ENCODE results near the gene ADAMTS15.
"Not testable (repeated sequence)": the region's sequence is repeated elsewhere in the genome, so short reads cannot be mapped to it uniquely, and the experiment has no call there.

Gene ADAMTS15

GRCh38 chr11:130434521-130435223 lies 13.8 kb upstream of the ADAMTS15 start:
- DNase-seq (ENCODE audit: low read depth, low spot score): peak; percentile 65

- no peak for DNase-seq (ENCODE audit: low read depth, low spot score)
Observed at GRCh38 chr11:130435671-130436070, 12.8 kb upstream of the ADAMTS15 start.

- no peak for DNase-seq (ENCODE audit: low read depth, low spot score)
Observed at GRCh38 chr11:130436171-130436570, 12.3 kb upstream of the ADAMTS15 start.

DNA sequence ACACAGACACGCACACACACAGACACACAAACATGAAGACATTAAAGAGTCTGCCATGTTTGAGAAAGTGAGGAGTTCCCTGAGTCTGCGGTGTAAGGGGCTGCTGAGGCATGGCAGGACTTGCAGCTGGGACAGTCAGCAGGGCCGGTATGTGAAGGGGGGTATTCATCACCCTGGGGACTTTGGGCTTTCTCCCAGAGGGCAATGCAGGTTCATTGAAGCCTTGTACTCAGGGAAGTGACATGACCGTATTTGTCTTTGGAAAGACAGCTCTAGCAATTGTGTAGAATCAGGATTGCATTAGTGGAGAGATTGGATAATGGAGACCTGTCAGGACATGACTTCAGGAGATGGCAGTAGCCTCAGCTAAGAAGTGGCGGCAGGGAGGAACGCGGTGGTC lies 10.6 kb upstream of the ADAMTS15 start:
- no peak for DNase-seq (ENCODE audit: low read depth, low spot score)

- not testable (repeated sequence) for DNase-seq (ENCODE audit: low read depth, low spot score)
Observed at GRCh38 chr11:130438401-130439159, 9.9 kb upstream of the ADAMTS15 start.

DNA sequence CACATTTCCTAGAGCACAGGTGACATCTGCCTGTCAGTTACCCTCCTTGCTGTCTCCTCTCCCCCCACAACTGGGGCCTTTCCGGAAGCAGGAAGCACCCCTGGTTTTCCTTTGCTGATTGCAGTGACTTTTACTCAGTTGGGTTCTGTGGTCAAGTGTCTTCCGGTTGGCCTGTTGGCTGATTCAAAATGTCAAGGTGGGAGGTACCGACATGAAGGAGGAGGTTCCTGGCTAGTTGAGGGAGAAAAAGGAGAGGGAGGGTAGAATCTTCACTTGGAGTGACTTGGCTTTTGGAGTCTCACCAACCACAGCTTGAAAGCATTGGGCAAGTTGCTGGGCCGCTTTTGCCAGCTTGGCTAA lies 9.3 kb upstream of the ADAMTS15 start:
- no peak for DNase-seq (ENCODE audit: low read depth, low spot score)

GRCh38 chr11:130439876-130440275 lies 8.6 kb upstream of the ADAMTS15 start:
- no peak for DNase-seq (ENCODE audit: low read depth, low spot score)

GRCh38 chr11:130441719-130442118 lies 6.7 kb upstream of the ADAMTS15 start:
- DNase-seq (ENCODE audit: low read depth, low spot score): no peak

GRCh38 chr11:130442737-130443136 lies 5.7 kb upstream of the ADAMTS15 start:
- no peak for DNase-seq (ENCODE audit: low read depth, low spot score)

DNA sequence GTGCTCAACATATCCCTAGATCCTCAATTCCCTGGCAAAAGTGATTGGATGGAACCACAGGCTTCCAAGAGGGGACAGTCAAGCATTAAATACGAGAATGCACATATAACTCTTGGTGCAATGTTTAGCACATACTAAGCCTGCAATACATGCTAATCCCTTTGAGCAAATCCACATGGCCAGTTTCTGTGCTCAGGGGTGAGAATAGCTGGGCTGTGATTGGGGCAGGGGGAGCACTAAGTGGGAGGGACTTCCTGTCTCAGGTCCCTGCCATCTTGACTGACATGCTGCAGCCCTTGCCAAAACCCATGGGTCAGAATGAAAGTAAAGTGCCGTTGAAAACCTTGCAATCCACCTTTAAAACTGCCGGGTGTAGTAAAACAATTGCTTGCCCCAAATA lies 2.7 kb upstream of the ADAMTS15 start:
- no peak for DNase-seq (ENCODE audit: low read depth, low spot score)

- no peak for DNase-seq (ENCODE audit: low read depth, low spot score)
Observed at GRCh38 chr11:130448039-130448415, 418 bp upstream of the ADAMTS15 start.

- no peak for DNase-seq (ENCODE audit: low read depth, low spot score)
Observed at GRCh38 chr11:130449310-130449990, 1.0 kb downstream of the ADAMTS15 start.

DNA sequence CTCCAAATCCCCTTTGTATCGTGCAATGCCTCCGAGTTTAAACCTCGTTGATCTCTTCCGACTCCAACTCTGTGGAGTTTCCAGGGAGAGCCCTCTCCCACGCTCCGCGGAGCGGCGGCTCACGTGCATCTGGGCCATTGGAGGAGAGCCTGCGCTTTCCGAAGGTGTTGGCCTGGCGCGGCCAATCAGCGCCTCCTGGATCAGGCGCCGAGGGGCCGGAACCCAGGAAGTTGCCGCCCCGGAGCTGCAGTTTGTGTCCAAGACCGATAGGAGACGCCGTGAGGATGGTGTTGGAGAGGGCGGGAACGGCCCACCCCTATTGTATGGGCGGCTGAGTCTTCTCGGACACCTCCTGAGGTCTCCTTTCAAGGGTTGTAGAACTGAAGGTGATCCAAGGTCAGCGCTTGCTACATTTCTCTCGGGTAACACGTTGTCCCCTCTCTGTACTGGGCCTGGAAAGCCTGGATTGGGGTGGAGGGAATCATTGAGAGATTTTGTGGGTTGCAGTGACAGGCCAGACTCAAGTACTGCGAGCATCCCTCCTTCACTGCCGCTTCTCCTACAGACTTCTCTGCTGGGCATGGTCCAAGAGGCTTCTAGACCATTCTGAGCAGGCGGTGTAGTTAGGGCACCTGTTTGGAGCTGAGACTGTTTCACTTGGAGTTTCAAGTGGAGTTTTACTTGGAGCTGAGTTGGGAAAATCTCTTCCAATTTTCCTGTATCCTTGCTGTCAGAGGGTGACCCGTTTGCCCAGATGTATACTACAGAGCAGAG lies 1.7 kb downstream of the ADAMTS15 start:
- peak; percentile 74 for DNase-seq (ENCODE audit: low read depth, low spot score)

- no peak for DNase-seq (ENCODE audit: low read depth, low spot score)
Observed at GRCh38 chr11:130451231-130452019, 3.0 kb downstream of the ADAMTS15 start.

- no peak for DNase-seq (ENCODE audit: low read depth, low spot score)
Observed at GRCh38 chr11:130452176-130452575, 3.7 kb downstream of the ADAMTS15 start.

- no peak for DNase-seq (ENCODE audit: low read depth, low spot score)
Observed at GRCh38 chr11:130452940-130453339, 4.5 kb downstream of the ADAMTS15 start.

DNA sequence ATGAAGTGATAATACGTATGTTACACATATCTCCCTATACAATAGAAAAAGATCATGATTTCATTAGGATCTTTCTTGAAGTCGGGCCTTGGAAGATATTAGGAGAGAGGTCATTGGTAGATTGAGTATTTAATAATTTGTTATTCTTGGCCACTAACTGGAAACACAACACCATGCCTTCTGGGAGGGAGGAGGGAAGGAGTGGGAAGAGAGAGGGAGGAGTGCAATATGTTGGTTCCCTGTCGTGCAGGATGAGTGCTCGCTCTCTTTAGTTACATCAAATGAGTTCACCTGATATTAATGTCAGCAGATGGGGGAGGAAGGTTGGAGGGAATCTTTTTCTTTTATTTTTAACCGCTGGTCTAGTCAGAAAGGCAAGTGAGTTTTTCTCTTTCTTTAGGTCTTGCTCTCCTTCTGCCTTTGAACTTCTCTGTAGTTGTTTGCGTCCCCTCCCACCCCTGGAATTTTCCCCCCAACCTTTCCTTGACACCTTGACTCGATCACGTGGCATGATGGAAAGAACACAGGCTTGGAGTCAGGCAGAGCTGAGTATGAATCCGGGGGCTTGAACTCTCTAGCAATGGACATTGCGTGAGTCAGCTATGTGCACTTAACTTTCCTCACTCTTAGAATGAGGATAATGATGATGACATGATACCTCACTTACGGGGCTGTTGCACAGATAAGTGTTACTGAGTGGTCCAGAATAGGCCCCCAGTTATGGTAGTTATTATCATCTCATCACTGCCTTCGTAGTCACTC lies 6.2 kb downstream of the ADAMTS15 start:
- no peak for DNase-seq (ENCODE audit: low read depth, low spot score)

GRCh38 chr11:130455483-130456127 lies 7.2 kb downstream of the ADAMTS15 start:
- DNase-seq (ENCODE audit: low read depth, low spot score): no peak

DNA sequence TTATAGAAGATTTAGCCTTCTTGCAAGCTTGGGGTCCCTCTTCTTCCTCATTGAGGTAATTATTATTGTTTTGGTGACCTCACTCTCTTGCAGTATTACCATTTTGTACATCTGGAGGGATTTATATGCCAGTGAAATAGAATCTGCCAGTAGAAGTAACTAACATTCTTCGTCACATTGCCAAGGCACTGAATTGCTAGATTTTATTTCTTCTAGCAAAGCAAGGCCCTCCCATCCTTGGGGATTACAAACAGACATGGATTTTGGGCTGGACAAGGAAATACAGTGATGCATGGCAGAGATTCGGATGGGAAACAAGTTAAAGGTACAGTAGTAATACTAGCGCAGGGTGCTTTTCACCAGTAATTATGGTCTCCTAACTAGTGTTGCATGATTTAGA lies 7.8 kb downstream of the ADAMTS15 start:
- no peak for DNase-seq (ENCODE audit: low read depth, low spot score)
